GM21381 (cell line): ENCODE results near the gene PPP5C.
"Not testable (repeated sequence)": the region's sequence is repeated elsewhere in the genome, so short reads cannot be mapped to it uniquely, and the experiment has no call there.

Experiments used
- ATAC-seq: cut with Tn5 transposase; IDR thresholded peaks from one replicate; pipeline ENCODE4 v1.9.1; 2021; ENCODE audit warnings: mild to moderate bottlenecking, moderate library complexity; ENCODE audit not compliant: unreplicated experiment

PPP5C gene

GRCh38 chr19:46361915-46362314, 15.0 kb downstream of the PPP5C start:
- ATAC-seq = no peak

DNA sequence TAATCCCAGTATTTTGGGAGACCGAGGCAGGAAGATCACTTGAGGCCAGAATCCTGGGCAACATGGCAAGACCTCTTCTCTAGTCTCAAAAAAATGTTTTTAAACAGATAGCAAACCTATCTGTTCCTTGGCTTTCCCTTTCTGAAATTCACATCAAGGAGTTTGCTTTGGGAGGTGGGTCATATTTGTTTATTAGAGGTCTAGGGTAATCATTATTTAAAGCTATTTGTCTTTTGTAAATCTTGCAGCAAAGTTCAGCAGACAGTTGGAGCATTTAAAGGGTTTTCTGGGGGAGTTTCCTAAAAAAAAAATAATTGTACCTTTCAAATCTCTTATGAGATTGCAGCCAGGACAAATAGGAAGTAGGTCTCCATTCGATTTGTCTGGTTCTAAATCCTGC, 17.5 kb downstream of the PPP5C start:
- no peak for ATAC-seq

GRCh38 chr19:46365561-46365960, 18.7 kb downstream of the PPP5C start:
- no peak for ATAC-seq

DNA sequence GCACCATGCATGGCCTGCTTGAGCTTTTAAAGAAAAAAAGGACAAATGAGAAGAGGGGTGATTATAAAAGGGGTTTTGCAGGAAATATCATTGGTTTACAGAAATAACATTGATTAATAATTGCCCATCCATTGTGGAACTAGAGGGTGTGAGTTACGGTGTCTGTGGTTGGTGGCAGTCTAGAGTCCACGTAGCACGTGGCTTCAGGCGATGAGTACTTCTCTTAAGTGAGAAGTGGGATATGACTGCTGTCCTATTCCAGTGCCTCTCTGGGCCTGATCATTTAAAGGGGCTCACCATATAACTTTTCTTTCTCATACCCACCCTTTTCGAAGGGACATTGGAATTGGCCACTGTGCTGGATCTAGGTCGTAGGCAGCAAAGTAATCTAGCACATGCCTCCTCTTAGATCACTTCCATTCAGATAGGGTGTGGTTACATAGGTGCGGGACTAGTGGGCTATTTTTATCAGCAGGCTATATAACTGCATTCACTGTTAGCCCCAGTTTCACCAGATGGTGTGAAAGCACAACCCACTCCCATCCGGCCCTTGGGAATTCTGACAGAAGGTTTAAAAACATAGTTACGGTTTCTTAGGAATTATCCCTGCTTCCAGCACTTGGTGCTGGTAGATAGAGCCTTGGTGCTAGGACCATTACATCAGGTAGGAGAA, 19.9 kb downstream of the PPP5C start:
- no peak for ATAC-seq

DNA sequence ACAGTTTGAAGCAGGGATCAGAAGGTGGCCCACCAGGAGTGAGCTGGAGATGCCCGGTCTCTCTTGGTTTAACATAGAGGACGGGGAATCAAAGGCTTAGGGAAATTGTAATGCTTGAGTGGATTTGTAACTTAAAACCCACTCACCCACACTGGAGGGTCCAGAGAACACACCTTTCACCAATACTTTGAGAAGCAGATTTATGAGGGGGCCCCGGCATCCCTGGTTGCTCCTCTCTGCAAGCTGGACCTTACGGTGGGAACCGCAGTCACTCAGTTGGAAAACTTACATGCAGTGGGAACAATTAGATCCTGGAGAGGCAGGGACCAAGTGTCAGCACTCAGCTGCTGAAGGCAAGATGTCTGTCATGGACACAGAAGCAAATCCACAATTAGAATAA, 20.5 kb downstream of the PPP5C start:
- ATAC-seq = no peak

GRCh38 chr19:46368116-46368515, 21.2 kb downstream of the PPP5C start:
- no peak for ATAC-seq

DNA sequence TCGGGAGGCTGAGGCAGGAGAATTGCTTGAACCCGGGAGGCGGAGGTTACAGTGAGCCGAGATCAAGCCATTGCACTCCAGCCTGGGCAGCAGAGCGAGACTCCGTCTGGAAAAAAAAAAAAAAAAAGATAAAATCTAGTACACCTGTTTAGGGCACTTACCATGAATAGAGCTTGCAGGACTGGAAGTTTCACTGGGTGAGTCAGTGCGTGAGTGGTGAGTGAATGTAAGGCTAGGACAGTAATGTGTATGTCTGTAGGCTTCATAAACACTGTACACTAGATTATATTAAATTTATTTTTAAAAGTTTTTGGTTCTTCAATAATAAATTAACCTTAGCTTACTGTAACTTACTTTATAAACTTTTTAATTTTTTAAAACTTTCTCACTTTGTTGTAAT, 22.9 kb downstream of the PPP5C start:
- ATAC-seq = no peak

DNA sequence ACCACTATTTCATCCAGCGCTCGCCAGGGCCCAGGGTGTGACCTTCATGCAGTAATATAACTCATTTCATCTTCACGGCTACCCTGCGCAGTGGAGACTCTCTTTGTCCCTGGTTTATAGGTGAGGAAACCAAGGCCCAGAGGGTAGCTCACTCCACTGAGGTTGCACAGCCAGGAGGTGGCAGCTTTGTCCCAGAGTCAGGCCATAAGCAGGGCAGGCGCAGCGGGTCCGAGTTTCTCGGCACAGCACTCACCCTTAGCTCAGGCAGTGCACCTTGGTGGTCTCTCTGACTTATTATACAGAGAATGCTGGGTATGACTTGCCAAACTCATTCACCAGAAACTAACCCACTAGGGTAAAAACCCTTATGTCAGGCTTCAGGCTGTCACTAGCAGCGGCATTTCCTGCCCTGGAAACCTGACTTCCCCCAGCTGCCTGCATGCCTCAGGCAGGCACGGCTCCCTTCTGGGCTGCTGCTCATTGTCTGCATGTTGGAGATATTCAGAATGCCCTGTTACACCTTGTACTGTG, 24.5 kb downstream of the PPP5C start:
- ATAC-seq = no peak

- ATAC-seq = no peak
These were observed 26.1 kb downstream of the PPP5C start for GRCh38 chr19:46372901-46373490.

DNA sequence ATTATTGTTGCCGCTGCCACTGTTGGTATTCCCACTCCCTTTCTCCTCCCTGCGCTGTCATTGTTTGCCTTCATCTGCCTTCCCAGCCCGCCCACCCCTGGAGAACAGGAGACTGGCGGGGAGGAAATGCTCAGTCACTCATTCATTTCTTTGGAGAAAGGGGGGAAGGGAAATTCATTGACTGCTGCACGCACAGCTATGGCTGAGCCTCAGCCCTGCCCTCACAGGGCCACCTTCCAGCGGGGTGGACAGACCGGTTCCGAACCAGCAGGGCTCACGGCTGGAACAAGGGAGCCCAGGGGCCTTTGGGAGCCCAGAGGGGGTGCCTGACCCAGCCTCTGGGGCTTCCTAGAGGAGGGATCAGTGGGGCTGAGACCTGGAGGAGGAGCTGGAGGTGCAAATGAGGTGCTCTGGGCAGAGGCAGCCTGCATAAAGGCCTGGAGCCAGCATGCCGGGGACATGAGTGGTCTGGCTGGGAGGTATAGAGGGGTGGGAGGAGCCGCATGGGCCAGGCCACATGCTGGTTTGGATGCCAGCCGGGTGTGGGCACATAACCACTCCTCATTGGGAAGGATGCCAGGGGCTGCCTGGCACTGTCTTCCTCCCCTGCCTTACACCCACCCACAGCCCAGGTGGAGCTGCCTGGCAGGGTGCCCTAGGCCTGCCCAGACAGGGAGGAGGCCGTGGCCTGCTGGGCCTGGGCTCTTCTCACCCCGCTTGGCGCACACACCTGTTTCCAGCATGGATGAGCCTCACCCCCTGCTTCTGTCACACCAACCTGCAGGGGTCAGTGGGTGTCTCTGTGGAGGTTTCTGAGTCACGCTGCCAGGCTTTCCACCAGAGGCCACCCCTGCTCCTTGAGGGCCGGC, 26.8 kb downstream of the PPP5C start:
- ATAC-seq = no peak

- no peak for ATAC-seq
These were observed 27.9 kb downstream of the PPP5C start for GRCh38 chr19:46374536-46375475.

DNA sequence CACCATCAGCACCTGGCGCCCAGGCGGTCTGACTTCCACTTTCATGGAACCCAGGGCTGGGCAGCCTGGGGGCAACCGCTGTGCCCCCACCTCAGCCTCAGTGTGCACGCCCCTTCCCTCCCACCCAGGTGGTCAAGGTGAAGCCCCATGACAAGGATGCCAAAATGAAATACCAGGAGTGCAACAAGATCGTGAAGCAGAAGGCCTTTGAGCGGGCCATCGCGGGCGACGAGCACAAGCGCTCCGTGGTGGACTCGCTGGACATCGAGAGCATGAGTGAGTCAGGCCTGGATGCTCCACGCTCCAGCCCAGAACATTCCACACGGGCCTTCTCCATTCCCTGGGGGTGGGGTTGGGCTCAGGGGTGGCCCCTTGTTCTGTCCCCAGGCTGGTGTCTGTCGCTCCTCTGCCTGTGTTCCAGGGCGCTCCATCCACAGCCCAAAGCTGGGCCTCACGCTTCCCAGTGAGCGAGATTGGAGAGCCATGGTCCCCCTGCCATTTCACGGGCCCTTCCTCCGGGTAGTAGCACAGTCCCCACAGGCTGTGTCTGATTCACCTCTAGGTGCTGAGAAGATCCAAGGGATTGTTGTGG, 28.7 kb downstream of the PPP5C start:
- not testable (repeated sequence) for ATAC-seq

DNA sequence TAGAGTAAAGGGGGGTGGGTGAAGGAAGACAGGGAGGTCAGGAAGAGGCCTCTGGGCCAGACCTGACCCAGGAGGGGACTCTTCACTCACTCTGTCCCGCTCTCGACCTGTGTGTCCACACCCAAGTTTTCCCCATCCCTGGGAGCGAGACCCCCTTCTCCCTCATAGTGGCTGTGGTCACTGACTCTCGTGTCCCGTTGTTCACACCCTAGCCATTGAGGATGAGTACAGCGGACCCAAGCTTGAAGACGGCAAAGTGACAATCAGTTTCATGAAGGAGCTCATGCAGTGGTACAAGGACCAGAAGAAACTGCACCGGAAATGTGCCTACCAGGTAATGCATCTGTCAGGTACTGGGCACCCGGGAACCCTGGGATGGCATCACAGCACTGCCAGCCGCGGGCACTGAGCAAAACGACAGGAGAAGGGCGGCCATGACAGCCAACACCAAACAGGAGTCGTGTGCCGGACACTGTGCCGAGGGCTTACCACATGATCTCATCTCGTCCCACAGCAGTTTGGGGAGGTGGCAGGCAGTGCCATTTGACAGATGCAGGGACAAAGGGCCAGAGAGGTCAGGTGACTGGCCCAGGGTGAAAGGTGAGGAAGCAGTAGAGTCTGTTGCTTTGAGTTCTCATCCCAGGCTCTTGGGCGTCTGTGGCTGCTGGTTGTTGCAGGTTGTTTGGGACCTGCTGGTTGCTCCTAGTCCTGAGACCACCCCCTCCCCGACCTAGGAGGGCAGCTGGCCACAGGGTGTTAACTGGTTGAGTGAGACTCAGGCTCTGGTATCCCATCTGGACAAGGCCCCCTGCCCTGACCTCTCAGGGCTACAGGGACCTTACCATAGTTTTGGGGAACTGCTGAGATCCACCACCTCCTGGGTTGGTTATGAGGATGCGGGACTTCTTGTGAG, 29.6 kb downstream of the PPP5C start:
- no peak for ATAC-seq

GRCh38 chr19:46378268-46378667, 31.4 kb downstream of the PPP5C start:
- no peak for ATAC-seq

- ATAC-seq = no peak
These were observed 33.8 kb downstream of the PPP5C start for GRCh38 chr19:46380690-46381089.

GRCh38 chr19:46381346-46381745, 34.5 kb downstream of the PPP5C start:
- ATAC-seq = no peak

- ATAC-seq = no peak
These were observed 35.0 kb downstream of the PPP5C start for GRCh38 chr19:46381756-46382345.

GRCh38 chr19:46383171-46383815, 36.4 kb downstream of the PPP5C start:
- ATAC-seq = no peak
